Activated CD8-positive, alpha-beta memory T cell treated with anti-CD3 and anti-CD28 coated beads for 24 hours (primary cell): Measurements from ENCODE around the gene POLR2H.

Source experiments
- DNase-seq: peaks from one replicate; pipeline ENCODE4 v3.0.0-alpha.2; 2020

The POLR2H gene

GRCh38 chr3:184389935-184390528 is 28.5 kb downstream of the POLR2H start:
- DNase-seq: no peak

GRCh38 chr3:184391266-184391665 is 29.8 kb downstream of the POLR2H start:
- DNase-seq: no peak

GRCh38 chr3:184395320-184395660 is 33.8 kb downstream of the POLR2H start:
- DNase-seq: no peak

- no peak for DNase-seq
These were observed 37.9 kb downstream of the POLR2H start for GRCh38 chr3:184399410-184399809.

- no peak for DNase-seq
These were observed 43.8 kb downstream of the POLR2H start for GRCh38 chr3:184405075-184406030.

GRCh38 chr3:184409331-184409926 is 47.9 kb downstream of the POLR2H start:
- no peak for DNase-seq

- no peak for DNase-seq
These were observed 48.5 kb downstream of the POLR2H start for GRCh38 chr3:184409946-184410500.

GRCh38 chr3:184414418-184415202 is 53.1 kb downstream of the POLR2H start:
- no peak for DNase-seq

GRCh38 chr3:184415203-184415490 is 53.6 kb downstream of the POLR2H start:
- no peak for DNase-seq

GRCh38 chr3:184417619-184418327 is 56.3 kb downstream of the POLR2H start:
- peak; percentile 83 for DNase-seq
